ENCODE results near the gene LRRC59. TPM values are rescaled to one million over a fixed set of nuclear protein-coding genes. Genes with fewer than 3 reads are reported as not detected.

LRRC59 gene
- total and polyA plus RNA-seq, 2 of the 4 experiments (the other 2 are of a cell fraction): 139 to 233 TPM

DNA sequence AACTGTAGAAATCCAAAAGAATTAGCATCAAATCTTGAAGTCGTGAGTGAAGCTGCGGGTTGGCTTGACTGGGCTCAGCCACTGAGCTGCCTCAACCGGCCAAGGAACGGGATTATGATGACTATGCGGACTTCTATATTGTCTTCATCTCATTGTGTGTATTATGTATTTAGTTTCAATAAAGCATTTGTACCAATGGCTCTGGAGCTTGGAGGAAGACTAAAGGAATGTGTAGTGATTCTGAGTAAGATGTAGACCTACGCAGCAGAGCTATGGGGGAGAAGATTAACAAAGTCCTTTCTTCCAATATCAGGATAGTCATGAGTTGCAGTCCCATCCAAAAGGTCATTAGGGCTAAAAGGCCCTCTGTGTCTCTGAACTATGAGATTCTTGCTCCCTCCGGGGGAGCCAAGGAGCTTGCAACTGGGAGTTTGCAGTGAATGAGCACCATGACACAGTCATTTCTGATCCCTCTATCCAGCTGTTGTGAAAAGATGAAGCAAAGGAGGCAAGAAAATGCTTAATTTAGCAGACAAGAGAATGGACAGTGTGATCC lies 16.0 kb downstream of the LRRC59 start:
- no peak overlapping the region for H3K14ac ChIP-seq (replicated peaks; ENCODE audit: low read depth, low read length)
- no peaks in the 10 kb centered on the region for H3K9me1 ChIP-seq (ENCODE audit: insufficient read depth, low read length)
- ATAC-seq (ENCODE audit: low read depth): no peak
- H3K9ac ChIP-seq (ENCODE audit: low read depth, low read length): no peak overlapping the region
- H3K18ac ChIP-seq (ENCODE audit: low read depth, low read length): no peak overlapping the region
- H3K23ac ChIP-seq (ENCODE audit: low read depth, low read length): no peak overlapping the region
- no peak overlapping the region for H2BK120ac ChIP-seq (ENCODE audit: low read depth, low read length)
- no peak overlapping the region for H2BK15ac ChIP-seq (ENCODE audit: low read depth, low read length)
- peaks cover 16 to 35% of the 10 kb centered on the region in 2 experiments; a peak in 3 of 4 replicates for H3K79me1 ChIP-seq (ENCODE audit: low read depth in 1 of 2, low read length in 2 of 2)
- 100% methylated on average over 1 of the region's 7 CpGs; no CpG with 5 or more reads in 1 of the 2 experiments for WGBS, 2 experiments (ENCODE audit: extremely low coverage in 2 of 2, insufficient read length in 1 of 2)
- no peaks in the 10 kb centered on the region for H3K4me1 ChIP-seq (ENCODE audit: control insufficient read depth, insufficient read depth, low read length)
- TF ChIP-seq POLR2A (IDR thresholded peaks at IDR 0.05; ENCODE audit: low read depth, low read length) (no peak), FOS (IDR thresholded peaks at IDR 0.05; ENCODE audit: low read depth, low read length) (no peak), CHD1 (IDR thresholded peaks at IDR 0.05; ENCODE audit: low read depth, low read length) (no peak), RFX5 (IDR thresholded peaks at IDR 0.05; ENCODE audit: low read depth, low read length) (no peak), MAZ (IDR thresholded peaks at IDR 0.05; ENCODE audit: borderline replicate concordance, low read depth, low read length) (no peak), RAD21 (IDR thresholded peaks at IDR 0.05; ENCODE audit: low read length) (no peak), NFE2L2 (IDR thresholded peaks at IDR 0.05; ENCODE audit: low read depth, low read length) (no peak), CEBPB (IDR thresholded peaks at IDR 0.05; ENCODE audit: low read depth, low read length) (no peak), MAFK (IDR thresholded peaks at IDR 0.05; ENCODE audit: low read depth, low read length) (no peak), RCOR1 (IDR thresholded peaks at IDR 0.05; ENCODE audit: insufficient replicate concordance, low read length) (no peak), BHLHE40 (IDR thresholded peaks at IDR 0.05; ENCODE audit: low read depth, low read length) (no peak), MXI1 (IDR thresholded peaks at IDR 0.05; ENCODE audit: borderline replicate concordance, low read depth, low read length) (no peak), SMC3 (IDR thresholded peaks at IDR 0.05; ENCODE audit: low read depth, low read length) (no peak)
- TF ChIP-seq, protein P1, sequence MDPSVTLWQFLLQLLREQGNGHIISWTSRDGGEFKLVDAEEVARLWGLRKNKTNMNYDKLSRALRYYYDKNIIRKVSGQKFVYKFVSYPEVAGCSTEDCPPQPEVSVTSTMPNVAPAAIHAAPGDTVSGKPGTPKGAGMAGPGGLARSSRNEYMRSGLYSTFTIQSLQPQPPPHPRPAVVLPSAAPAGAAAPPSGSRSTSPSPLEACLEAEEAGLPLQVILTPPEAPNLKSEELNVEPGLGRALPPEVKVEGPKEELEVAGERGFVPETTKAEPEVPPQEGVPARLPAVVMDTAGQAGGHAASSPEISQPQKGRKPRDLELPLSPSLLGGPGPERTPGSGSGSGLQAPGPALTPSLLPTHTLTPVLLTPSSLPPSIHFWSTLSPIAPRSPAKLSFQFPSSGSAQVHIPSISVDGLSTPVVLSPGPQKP (IDR thresholded peaks at IDR 0.05; ENCODE audit: borderline replicate concordance, low read depth, low read length): no peak
- TF ChIP-seq, protein P2, sequence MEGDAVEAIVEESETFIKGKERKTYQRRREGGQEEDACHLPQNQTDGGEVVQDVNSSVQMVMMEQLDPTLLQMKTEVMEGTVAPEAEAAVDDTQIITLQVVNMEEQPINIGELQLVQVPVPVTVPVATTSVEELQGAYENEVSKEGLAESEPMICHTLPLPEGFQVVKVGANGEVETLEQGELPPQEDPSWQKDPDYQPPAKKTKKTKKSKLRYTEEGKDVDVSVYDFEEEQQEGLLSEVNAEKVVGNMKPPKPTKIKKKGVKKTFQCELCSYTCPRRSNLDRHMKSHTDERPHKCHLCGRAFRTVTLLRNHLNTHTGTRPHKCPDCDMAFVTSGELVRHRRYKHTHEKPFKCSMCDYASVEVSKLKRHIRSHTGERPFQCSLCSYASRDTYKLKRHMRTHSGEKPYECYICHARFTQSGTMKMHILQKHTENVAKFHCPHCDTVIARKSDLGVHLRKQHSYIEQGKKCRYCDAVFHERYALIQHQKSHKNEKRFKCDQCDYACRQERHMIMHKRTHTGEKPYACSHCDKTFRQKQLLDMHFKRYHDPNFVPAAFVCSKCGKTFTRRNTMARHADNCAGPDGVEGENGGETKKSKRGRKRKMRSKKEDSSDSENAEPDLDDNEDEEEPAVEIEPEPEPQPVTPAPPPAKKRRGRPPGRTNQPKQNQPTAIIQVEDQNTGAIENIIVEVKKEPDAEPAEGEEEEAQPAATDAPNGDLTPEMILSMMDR (conservative IDR thresholded peaks at IDR 0.05; ENCODE audit: low read depth, low read length): no peak
- TF ChIP-seq, protein P3, sequence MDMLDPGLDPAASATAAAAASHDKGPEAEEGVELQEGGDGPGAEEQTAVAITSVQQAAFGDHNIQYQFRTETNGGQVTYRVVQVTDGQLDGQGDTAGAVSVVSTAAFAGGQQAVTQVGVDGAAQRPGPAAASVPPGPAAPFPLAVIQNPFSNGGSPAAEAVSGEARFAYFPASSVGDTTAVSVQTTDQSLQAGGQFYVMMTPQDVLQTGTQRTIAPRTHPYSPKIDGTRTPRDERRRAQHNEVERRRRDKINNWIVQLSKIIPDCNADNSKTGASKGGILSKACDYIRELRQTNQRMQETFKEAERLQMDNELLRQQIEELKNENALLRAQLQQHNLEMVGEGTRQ (IDR thresholded peaks at IDR 0.05; ENCODE audit: low read depth, low read length): no peak
- H4K20me1 ChIP-seq (ENCODE audit: insufficient read depth, low read length): peaks cover 30% of the 10 kb centered on the region
- no peak overlapping the region for H2AK5ac ChIP-seq (ENCODE audit: low read depth, low read length)
- no peak overlapping the region for H3K27ac ChIP-seq (ENCODE audit: insufficient read depth, low read length)
- no peak overlapping the region for H3K4me2 ChIP-seq (ENCODE audit: low read depth, low read length)
- no peaks in the 10 kb centered on the region for H3K27me3 ChIP-seq (ENCODE audit: control insufficient read depth, insufficient read depth, low read length)
- H3K9me3 ChIP-seq (ENCODE audit: control insufficient read depth, insufficient read depth, low read length): no peaks in the 10 kb centered on the region
- BruUV-seq (replicated peaks): no TSS peak
- H2BK5ac ChIP-seq (ENCODE audit: low read depth, low read length, poor library complexity, severe bottlenecking): no peak overlapping the region
- CTCF ChIA-PET: no interaction called here
- POLR2A ChIA-PET (ENCODE audit: unreplicated experiment): no interaction called here
- H3K4me3 ChIP-seq (ENCODE audit: insufficient read depth, low read depth, low read length): no peak overlapping the region
- dilution Hi-C loops (cut with HindIII; ENCODE audit: low sequenced_read_pairs, unreplicated experiment) (no loop called here), intact Hi-C loops (cut with micrococcal nuclease) (no loop called here), in situ Hi-C loops (cut with MboI; ENCODE audit: low sequenced_read_pairs) (no loop called here)
- no peak overlapping the region for H2AK9ac ChIP-seq (replicated peaks; ENCODE audit: low read depth, low read length, poor library complexity)
- H3K56ac ChIP-seq (ENCODE audit: extremely low read depth, insufficient read depth, low read length): no peak overlapping the region
- no peak overlapping the region for H4K8ac ChIP-seq (ENCODE audit: low read depth in 2 of 2, low read length in 2 of 2)
- H4K5ac ChIP-seq (ENCODE audit: low read depth, low read length): no peak overlapping the region
- no peak overlapping the region for H2BK20ac ChIP-seq (ENCODE audit: low read depth, low read length)
- no peak for DNase-seq
- no peak overlapping the region for H4K91ac ChIP-seq (ENCODE audit: insufficient read depth, low read depth, low read length)
- H2AFZ ChIP-seq (replicated peaks; ENCODE audit: low read length, poor library complexity): no peak overlapping the region
- no peak overlapping the region for H3K4ac ChIP-seq (ENCODE audit: low read depth, low read length)
- H3K36me3 ChIP-seq (ENCODE audit: control insufficient read depth, insufficient read depth, low read length): peaks cover 56% of the 10 kb centered on the region
